ENCODE data around the gene ARHGEF37.
"Not testable (repeated sequence)": the region's sequence is repeated elsewhere in the genome, so short reads cannot be mapped to it uniquely, and the experiment has no call there.

The ARHGEF37 gene

GRCh38 chr5:149572170-149572569 is 9.1 kb upstream of the ARHGEF37 start:
- DNase-seq: no peak

GRCh38 chr5:149572576-149573231 is 8.6 kb upstream of the ARHGEF37 start:
- DNase-seq: no peak

GRCh38 chr5:149575131-149575530 is 6.2 kb upstream of the ARHGEF37 start:
- no peak for DNase-seq

- DNase-seq: peak; percentile 19
Observed at GRCh38 chr5:149576021-149576420, 5.3 kb upstream of the ARHGEF37 start.

GRCh38 chr5:149578896-149579295 is 2.4 kb upstream of the ARHGEF37 start:
- DNase-seq: no peak

- DNase-seq: no peak
Observed at GRCh38 chr5:149580808-149581191, 498 bp upstream of the ARHGEF37 start.

GRCh38 chr5:149581931-149582768 is 852 bp downstream of the ARHGEF37 start:
- DNase-seq: no peak

GRCh38 chr5:149583394-149583793 is 2.1 kb downstream of the ARHGEF37 start:
- no peak for DNase-seq

GRCh38 chr5:149584121-149584520 is 2.8 kb downstream of the ARHGEF37 start:
- DNase-seq: no peak

- no peak for DNase-seq
Observed at GRCh38 chr5:149585910-149586309, 4.6 kb downstream of the ARHGEF37 start.

- no peak for DNase-seq
Observed at GRCh38 chr5:149586708-149587318, 5.5 kb downstream of the ARHGEF37 start.

- DNase-seq: no peak
Observed at GRCh38 chr5:149588936-149589335, 7.6 kb downstream of the ARHGEF37 start.

GRCh38 chr5:149593370-149593769 is 12.1 kb downstream of the ARHGEF37 start:
- no peak for DNase-seq

GRCh38 chr5:149594206-149594895 is 13.1 kb downstream of the ARHGEF37 start:
- DNase-seq: no peak

GRCh38 chr5:149595105-149595504 is 13.8 kb downstream of the ARHGEF37 start:
- DNase-seq: not testable (repeated sequence)

- no peak for DNase-seq
Observed at GRCh38 chr5:149596712-149597111, 15.4 kb downstream of the ARHGEF37 start.

- no peak for DNase-seq
Observed at GRCh38 chr5:149597618-149598017, 16.3 kb downstream of the ARHGEF37 start.

- DNase-seq: not testable (repeated sequence)
Observed at GRCh38 chr5:149598234-149598633, 16.9 kb downstream of the ARHGEF37 start.

GRCh38 chr5:149598966-149599365 is 17.7 kb downstream of the ARHGEF37 start:
- no peak for DNase-seq

- DNase-seq: no peak
Observed at GRCh38 chr5:149599375-149599774, 18.1 kb downstream of the ARHGEF37 start.

- DNase-seq: no peak
Observed at GRCh38 chr5:149600932-149601331, 19.6 kb downstream of the ARHGEF37 start.

GRCh38 chr5:149603210-149603609 is 21.9 kb downstream of the ARHGEF37 start:
- no peak for DNase-seq

- DNase-seq: no peak
Observed at GRCh38 chr5:149603920-149604319, 22.6 kb downstream of the ARHGEF37 start.
